Stimulated activated CD8-positive, alpha-beta memory T cell treated with anti-CD3 and anti-CD28 coated beads, Interleukin-12 subunit alpha, Interleukin-12 subunit beta, amount 100 ng/mL, for 24 hours (primary cell): ENCODE data around the gene FN1.

Experiments used
- DNase-seq: peaks from one replicate; pipeline ENCODE4 v3.0.0-alpha.2; 2020; ENCODE audit errors: extremely low read depth

FN1 gene

DNA sequence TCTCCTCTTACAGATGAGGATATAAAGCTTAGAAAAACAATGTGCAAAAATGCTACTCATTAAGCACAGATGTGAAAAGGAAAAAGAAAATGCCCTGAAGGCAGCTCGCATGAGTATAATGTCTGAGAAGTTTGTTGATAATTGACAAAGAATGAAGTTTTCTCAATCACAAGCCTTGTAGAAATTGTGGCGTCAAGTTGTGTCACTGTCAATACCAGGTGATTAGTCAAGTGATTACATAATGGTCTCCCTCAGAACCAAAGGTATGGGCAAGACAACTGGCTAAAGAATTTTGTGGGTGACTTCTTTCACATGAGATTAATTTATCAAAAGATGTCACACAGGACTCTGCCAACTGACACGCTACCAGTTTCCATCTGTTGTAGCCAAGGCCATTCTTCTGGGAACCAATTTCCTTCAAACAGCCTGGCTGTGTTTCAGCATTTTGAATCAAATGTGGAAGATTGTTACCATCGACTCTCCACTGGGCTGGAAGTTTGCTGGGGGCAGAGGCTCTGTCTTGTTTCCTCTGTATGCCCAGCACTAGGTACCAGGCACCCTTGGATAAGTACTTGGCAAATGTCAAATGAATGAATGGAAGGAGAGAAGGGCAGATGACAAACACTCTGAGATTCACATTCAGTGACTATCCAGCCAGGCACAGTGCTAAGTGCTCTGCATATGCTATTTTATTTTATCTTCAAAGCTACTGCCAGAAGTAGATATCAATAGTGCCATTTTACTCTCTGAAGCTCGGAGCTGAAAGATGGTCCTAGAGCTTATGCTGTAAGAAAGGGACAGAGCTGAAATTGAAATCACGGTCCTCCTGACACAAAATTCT, 5.9 kb upstream of the FN1 start:
- DNase-seq: no peak

- DNase-seq: no peak
Measured at GRCh38 chr2:215439980-215440512, 4.2 kb upstream of the FN1 start.

- DNase-seq: no peak
Measured at GRCh38 chr2:215439404-215439803, 3.5 kb upstream of the FN1 start.

GRCh38 chr2:215437614-215438013, 1.7 kb upstream of the FN1 start:
- no peak for DNase-seq

- DNase-seq: no peak
Measured at GRCh38 chr2:215436705-215437565, 1.1 kb upstream of the FN1 start.

DNA sequence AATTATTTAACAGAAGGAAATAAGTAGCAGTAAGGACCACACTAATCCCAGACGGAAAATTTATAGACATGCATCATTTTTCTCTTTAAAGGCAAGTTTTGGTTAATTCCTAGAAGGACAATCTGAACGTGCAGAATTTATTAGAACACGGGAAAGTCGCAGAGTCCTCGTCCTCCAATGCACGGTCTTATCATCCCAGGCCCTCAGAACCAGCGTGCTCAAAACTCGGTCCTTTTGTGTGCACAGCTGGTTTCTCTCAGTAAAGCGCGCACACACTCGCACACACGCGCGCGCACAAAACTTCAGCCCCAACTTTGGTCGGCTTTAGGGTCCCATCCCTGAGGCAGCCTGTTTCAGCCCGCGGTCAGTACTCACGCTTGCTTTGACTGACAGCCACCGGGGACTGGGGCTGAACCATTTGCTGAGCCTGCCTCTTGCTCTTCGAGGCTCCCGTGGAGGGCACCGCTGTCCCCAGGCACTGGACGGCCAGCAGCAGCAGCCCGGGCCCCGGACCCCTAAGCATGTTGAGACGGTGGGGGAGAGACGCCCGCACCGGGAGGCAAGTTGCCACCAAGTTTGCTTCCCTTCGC, 493 bp downstream of the FN1 start:
- DNase-seq: no peak

GRCh38 chr2:215434447-215435279, 1.2 kb downstream of the FN1 start:
- DNase-seq: no peak

- DNase-seq: no peak
Measured at GRCh38 chr2:215432759-215433594, 2.9 kb downstream of the FN1 start.

GRCh38 chr2:215431778-215432758, 3.8 kb downstream of the FN1 start:
- DNase-seq: no peak

GRCh38 chr2:215431290-215431689, 4.6 kb downstream of the FN1 start:
- DNase-seq: no peak

GRCh38 chr2:215430528-215431187, 5.2 kb downstream of the FN1 start:
- DNase-seq: no peak

GRCh38 chr2:215429424-215429823, 6.4 kb downstream of the FN1 start:
- DNase-seq: no peak

DNA sequence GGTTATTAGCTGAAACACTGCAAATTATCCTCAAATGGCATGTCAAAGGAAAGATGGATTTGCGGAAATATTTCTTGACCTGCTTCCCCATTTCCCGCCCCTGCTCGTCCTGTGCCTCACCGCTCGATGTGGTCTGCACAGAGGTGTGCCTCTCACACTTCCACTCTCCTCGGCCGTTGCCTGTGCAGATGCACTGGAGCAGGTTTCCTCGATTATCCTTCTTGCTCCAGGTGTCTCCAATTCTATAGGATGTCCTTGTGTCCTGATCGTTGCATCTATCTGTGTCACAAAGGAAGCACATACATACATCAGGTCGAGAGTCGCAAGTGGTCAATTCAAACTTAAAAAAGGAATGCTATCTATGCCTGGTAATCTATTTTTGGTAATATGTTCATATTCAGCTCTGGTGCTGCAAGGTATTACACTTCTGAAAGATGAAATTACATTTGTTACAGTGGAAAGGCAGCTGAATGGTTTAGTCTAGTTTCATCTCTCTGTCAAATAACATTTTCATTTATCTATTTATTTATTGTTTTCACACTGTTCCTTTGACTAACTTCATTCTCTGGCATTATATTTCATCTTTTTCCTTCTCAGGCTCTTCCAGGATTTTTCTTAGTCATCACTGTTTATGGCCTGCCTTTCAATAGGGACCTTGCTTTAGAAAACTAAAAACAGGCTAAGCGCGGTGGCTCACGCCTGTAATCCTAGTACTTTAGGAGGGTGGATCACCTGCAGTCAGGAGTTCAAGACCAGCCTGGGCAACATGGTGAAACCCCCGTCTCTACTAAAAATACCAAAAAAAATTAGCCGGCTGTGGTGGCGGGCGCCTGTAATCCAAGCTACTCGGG, 7.6 kb downstream of the FN1 start:
- DNase-seq: no peak

- no peak for DNase-seq
Measured at GRCh38 chr2:215427585-215427984, 8.3 kb downstream of the FN1 start.

DNA sequence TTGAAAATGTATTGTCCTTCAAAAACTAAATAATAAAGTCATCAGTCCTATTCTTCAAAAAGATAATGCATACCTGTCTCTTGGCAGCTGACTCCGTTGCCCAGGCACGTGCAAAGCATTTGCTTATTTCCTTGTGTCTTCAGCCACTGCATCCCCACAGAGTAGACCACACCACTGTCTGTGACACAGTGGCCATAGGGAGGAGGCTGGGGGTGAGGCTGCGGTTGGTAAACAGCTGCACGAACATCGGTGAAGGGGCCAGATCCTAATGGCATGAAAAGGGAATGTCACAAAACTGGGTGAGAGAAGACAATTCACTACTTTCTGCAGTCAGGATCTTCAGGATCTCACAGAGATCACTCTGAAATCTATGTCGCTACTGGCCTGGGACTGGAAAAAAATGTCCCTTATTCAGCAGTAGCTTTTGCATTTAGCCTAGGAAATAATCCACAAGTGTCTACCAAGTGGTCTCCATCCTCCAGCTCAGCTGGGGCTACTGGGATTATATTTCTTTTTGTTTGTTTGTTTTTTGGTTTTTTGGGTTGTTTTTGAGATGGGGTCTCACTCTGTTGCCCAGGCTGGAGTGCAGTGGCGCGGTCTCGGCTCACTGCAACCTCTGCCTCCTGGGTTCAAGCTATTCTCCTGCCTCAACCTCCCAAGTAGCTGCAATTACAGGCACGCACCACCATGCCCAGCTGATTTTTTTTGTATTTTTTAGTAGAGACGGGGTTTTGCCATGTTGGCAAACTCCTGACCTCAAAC, 10.7 kb downstream of the FN1 start:
- DNase-seq: no peak

- DNase-seq: no peak
Measured at GRCh38 chr2:215423928-215424540, 11.8 kb downstream of the FN1 start.

DNA sequence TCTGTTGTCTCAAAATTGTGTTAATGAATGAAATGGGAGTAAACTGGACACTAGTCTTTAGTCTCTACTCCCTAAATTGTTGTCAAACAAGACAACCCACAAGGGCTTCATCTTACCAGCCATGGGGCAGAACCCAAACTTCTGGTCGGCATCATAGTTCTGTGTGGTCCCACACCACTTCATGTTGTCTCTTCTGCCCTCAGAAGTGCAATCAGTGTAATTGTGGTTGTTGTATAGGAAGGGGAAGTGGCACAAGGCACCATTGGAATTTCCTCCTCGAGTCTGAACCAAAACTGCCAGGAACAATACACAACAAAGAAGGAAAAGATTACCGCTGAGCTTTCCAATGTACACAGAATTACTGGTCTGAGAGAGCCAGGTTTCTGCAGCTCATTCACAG, 12.6 kb downstream of the FN1 start:
- DNase-seq: no peak
